GM21381 (cell line): Measurements from ENCODE around the gene CD8A.

Experiments
- ATAC-seq: cut with Tn5 transposase; IDR thresholded peaks from one replicate; pipeline ENCODE4 v1.9.1; 2021; ENCODE audit warnings: mild to moderate bottlenecking, moderate library complexity; ENCODE audit not compliant: unreplicated experiment

Gene CD8A

DNA sequence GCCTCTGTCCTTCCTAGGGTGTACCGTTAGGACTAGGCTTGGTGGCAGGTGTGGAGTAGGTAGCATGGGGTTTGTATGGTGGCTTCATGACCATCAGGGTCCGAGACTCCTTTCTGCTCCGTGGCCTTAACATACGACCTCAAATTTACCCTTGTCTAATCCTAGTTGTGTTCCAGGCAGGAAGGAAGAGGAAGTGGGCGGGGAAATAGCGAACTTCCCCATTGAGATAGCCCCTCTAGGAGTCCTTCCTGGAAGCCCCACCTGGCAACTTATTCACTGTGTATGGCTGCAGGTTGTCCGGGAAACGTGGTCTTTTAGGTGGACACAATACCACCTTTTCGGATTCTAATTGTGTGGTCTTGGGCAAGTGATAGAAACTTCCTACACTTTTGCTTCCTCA lies 9.3 kb downstream of the CD8A start:
- ATAC-seq = no peak

DNA sequence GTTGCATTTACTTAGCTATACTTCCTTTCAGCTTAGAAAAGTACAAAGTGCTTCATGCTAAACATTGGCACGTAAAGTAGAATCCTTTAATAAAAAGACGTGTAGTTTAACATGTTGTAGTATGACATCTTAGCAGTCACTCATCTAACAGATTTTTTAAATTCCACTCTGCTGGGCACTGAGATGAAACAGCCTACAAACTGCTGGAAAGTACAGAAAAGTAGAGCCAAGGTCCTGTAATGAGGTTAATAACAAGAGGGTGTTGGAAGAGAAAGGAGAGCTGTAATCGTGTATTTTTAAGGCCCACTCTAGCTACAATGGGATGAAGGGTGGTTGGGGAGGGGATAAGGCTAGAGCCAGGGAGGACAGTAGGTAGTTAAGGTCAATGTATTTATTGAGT lies 10.7 kb downstream of the CD8A start:
- no peak for ATAC-seq

DNA sequence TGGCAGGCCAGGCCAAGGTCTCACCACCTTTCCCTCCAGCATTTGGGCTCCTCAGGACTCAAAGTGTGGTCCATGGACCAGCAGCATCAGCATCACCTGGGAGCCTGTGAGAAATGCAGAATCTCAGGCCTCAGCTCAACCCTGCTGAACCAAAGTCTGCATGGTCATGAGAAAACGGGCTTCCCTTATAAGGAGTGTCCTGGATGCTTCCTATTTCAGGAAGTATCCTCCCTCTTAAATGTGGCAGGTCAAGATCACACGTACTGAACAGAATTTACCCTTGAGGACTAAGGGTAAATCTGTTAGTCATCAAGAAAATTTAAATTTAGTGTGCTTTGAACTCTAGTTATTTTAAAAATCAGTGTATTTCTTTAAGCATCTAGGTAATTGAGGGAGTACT lies 11.8 kb downstream of the CD8A start:
- ATAC-seq = no peak

DNA sequence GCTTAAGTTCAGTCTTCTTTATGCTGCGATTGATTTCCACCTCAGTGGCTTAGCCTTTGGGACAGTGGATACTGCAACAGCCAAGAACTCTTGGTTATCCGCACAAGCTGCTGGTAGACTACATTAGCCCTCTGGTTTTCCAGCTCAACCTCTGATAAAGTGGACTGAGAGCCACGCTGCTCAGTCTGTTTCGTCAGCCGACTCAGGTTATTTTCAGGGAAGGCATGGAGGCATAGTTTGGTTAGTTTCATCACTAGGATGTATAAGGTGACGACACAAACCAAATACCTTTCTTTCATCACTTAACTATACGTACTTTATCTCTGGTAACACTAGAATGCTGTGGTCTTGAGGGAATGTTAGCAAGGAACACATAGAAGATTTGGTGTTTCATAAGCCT lies 14.2 kb downstream of the CD8A start:
- ATAC-seq = no peak

DNA sequence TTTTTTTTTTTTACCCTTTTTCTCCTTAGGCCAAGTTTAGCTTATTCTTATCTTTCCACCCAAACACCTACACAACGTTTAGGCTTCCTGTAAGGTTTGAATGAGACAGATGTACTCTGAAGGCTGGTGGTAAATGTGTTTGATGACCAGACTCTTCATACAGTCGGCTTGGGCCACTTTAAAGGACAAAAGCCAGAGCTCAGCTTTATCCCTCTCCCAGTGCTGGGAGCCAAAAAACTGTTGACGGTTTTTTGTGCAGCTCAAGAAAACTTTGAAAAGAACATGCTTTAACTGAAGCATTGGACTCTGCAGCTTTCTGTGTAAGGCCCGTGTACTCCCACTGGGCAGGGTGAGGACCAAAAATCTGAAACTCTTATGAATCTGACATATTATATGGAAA lies 15.4 kb downstream of the CD8A start:
- no peak for ATAC-seq

DNA sequence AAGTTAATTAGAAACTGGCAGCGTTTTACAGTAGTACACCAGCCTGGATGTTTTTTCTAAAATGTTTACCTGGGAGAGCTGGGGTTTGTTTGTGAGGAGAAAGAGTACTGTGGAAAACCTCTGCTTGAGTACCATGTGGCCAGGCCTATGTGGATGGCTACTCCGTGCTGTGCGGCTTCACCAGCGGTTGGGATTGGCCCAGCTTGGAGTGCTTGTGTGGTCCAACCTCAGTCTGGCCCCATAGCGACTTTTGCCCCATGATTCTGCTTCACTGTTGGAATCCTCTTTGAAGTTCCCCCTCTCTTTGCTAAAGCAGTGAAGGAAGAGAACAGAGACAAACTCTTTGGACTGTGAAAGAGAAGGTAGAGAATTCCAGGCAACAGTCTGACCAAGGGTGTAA lies 15.9 kb downstream of the CD8A start:
- no peak for ATAC-seq

DNA sequence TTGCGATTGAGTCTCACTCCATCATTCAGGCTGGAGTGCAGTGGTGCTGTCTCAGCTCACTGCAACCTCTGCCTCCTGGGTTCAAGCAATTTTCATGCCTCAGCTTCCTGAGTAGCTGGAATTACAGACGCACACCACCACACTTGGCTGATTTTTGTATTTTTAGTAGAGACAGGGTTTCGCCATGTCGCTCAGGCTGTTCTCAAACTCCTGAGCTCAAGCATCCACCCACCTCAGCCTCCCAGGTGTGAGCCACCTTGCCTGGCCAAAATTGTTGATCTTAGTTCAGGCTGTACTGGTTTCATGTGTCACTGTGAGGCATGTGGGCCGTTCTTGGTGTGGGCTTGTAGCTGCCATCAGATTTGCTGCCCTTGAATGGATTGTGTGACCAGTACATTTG lies 18.1 kb downstream of the CD8A start:
- no peak for ATAC-seq

DNA sequence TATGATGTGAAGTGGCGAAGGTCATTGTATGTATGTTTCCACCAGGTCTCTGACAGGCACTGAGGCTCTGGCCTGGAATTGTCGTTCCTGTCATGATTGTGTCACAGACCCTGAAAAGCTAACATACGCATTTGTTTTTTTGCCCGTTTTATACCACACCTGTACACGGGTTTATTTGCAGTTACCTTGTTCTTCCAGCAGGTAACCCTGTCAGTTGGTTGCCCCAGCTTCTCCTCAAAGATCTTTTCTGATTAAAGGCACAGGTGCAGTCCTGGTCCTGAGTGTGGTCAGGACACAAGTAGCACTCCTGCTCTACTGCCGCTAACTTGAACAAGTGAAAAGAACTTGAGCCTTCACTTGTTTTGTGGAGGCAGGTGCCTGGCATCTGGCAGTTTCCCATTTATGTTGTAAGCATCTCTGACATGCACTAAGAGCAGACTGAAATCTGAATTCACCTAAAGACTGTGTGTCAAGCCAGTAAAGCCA lies 19.9 kb downstream of the CD8A start:
- no peak for ATAC-seq

DNA sequence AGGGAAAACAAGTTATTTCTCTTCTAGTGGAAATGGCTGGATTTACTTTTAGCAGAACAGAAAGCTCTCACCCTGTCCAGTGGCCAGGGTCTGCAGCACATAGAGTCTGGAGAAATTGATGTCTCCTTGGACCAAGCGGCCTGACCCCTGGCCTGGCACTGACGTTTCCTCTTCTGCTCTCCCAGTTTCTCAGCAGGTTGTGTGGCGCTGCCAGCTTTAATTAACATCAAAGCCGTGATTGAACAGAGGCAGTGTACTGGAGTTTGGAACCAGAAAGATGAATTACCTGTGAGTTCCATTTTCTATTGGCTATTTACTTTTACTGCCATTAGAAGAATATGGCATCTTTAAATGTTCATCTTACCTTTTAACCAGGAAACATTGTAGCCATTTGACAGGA lies 20.9 kb downstream of the CD8A start:
- no peak for ATAC-seq

DNA sequence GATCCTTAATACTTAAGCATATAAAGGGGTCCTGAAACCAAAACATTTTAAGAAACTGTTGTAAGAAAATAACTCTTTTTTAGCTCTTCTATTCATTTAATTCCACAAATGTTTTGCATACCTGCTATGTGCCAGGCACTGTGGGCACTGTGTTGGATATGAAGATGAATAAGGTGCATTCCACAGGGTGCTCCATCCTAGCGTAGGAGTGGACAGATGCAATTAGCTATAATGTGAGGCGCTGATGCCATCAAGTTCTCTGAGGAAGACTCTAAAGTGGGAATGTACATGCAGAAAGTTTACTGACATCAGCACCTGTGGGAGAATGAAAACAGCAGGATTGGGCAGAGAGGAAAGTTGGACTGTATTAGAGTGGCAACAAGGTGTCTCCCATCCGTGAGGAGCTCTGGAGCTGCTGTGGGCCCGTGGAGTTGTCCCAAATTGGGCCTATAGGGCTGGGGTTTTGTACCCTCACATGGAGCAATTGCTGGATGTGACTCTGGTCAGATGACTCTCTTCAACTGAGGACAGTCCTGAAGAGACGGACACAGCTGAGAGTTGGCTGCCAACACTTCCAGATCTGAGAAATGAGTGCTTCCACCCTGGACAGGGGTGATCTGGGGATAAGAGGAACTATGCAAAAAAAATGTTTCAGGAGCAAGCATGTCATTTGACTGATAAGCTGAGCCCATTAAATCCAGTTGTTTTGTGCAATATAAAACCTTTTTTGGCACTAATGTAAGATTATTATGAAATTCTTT lies 22.3 kb downstream of the CD8A start:
- no peak for ATAC-seq

DNA sequence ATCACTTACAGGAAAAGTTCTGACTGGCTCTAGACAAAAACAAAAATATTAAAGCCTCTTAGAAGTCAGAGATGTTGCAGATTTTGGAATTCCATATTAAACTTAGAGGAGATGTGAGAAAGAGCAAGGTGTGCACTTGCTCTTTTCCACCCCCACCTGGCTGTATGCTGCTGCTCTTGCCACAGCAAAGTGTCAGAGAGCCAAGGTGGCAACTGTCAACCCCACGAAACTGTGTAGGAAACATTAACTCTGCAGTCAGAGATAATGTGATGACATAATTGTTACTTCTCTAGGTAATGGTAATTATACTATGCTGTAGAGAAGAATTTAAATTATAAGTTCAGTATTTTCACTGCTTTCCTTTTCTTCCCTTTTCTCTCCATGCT lies 25.4 kb downstream of the CD8A start:
- ATAC-seq = no peak

DNA sequence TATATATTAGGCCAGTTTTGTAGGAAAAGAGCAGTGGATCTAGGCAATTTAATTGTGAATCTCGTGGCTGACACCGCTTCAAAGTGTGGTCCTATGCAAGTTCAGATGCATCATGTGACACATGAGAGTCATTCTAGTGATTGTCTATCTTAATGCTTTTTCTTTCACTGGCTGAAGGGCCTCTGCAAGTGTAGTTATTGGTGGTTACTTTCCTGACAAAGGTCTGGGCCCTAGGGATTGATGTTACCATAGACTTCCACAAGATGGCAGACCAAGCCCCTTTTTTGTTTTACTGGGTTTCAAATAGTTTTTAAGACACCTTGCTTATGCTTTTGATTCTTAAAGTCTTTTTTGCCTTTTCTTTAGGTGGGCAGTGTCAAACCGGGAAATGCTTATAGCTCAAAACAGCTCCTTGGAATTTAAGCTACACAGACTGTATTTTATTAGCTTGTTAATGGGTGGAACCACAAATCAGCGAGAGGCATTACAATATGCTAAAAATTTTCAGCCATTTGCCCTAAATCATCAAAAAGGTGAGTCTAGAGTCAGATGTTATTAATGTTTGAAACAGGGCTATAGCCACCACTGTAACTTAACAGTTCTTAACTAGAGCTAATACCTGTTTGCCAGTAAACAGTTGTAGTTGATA lies 25.9 kb downstream of the CD8A start:
- no peak for ATAC-seq

DNA sequence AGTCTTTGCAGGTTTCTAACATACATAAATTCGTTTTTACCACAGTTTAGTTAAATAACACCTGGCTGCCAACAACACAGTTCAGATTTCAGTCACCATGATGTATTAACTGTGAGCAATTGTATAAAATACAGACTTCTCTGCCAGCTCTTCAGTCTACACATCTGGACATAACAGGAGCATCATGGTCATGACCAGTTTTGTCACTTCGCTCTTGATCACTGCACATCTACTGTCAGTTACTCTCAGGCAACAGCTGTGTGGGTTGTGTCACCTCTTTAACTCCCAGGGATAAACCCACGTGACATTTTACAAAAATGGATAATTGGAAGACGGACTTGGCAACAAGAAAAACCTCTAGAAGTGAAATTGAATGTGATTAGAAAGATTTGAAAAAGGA lies 30.3 kb downstream of the CD8A start:
- ATAC-seq = no peak

DNA sequence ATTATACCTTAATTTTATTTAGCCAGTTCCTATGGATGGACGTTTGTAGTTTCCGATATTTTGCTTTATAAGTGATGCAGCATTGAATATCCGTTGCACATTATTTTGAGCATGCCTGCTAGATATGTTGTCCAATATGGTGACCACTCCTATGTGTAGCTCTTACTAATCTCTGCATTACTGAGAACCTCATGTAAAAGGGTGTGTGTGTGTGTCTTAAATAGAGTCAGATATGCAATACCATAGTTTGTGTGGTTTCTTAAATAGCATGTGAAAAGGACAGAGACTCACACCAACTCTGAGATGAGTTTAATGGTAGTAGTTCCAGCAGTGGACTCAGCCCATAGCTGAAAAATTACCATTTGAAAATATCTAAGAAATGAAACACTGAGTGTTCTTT lies 32.3 kb downstream of the CD8A start:
- ATAC-seq = no peak

DNA sequence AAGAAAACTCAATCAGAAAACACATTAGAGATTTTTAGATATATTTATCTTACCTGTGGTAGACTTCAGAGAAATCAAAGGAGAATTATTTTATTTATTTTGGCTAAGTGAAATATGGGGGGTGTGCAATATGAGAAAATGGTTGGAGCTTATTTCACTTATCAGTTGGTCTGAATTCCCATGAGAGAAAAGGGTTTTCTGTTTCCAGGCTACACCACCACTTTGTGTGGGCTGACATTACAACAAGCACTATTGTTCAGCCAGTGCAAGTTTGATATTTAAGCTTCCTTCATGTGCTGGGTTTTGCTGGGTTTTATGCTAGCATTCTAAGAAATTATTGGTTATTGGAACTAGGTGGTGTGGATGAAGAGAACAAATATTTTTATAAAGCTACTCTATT lies 37.1 kb downstream of the CD8A start:
- ATAC-seq = no peak

DNA sequence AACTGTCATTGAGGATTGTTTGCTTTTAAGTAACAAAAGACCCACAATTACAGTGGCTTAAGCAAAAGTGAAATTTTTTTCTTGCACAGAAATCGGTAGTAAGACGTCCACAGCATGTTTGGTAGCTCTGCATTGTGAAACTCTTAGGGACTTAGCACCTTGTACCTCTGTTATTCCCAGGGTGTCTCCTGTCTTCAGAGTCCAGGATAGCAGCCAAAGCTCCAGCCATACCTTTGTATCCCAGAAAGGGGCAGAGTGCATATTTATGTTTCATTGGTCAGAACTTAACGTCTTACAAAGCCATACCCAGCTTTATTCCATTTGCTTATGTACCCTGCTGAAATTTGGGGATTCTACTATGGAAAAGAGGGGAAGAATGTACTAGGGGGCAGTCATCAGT lies 37.8 kb downstream of the CD8A start:
- no peak for ATAC-seq

DNA sequence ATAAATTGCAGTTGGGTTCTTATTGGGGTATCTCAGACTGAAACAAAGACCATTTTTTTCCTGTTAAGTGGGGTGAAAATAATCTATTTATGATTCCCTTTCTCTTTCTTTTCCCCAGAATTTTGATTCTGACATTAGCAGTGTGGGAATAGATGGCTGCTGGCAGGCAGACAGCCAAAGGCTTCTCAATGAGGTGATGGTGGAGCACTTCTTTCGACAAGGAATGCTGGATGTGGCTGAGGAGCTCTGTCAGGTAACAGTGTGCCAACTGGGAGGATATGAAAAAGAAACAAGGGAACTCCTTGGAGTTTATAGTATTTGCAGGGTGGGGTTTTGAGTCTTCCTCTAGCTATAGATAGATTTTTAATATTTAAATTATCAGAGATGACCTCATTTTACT lies 38.9 kb downstream of the CD8A start:
- no peak for ATAC-seq

DNA sequence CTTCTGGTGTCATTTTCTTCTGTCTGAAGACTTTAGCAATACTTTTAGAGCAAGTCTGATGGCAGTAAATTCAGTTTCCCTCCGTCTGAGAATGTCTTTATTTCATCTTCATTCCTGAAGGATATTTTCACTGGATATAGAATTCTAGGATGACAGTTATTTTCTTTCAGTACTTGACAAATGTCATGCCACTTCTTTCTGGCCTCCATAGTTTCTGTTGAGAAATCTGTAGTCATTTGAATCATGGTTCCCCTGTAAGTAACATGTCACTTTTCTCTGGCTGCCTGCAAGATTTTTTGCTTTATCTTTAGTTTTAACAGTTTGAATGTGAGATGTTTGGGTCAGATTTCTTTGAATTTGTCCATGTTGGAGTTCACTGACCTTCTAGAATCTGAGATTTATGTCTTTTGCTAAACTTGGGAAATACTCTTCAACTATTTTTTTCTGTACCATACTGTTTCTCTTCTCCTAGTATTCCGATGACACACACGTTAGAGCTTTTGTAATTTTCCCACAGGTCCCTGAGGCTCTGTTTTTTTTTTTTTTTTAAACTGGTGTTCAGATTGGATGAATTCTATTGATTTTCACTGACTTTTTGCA lies 40.4 kb downstream of the CD8A start:
- no peak for ATAC-seq

DNA sequence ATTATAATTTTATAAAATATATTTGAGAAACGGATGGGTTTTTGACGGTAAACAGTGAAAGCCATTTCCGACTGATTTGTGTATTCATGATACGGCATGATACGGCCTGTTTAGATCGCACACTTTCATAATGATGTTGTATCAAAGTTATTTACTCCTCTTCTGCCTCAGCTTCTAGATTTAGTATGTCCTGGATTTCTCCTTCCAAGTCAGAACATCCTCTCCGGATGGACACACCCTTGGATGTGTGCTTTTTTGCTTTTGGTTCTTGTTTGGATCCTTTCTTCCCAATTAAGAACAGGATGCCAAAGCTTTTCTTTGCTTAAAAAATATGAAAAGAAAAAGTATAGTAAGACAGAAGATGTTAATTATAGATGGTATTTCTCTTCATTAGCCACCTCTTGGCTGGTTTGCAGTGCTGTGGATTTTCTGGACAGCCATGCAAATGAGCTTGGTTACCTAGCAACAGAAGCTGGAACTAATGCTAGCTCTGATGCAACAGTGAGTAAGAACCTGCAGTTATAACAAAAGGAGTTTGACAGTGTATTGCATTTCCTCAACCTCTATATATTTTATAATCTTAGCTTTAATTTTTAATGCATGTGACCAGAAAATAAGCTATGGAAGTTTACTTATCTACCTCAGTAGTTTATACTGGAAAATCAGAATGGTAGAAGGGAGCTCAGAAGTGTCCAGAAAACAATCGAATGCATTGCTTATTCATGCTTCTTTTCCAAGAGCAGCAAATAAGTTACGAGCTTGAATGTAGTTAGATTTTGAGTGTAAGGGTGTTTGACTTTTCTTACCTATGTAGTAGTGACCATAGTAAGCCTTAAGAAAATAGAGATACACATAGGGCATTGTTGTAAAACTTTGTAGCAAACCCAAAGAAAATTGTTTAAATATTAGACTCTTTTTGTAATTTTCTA lies 42.7 kb downstream of the CD8A start:
- ATAC-seq = no peak

DNA sequence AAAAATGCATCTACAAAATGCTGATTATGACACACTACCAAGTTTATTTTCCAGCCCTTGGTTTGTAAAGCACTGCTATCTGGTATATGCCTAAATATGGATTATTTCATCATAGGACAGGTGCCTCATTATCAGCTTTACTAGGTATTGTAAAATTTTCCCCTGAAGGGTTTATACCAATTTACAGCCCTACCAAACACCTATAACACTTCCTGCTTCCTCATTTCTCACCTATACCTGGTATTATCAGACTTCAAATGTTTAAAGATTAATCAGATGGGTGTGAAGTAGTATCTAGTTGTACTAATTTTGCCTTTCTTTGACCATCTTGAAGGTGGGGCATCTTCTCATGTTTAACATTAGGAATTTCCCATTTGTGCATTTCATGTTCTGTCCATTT lies 43.8 kb downstream of the CD8A start:
- ATAC-seq = no peak

DNA sequence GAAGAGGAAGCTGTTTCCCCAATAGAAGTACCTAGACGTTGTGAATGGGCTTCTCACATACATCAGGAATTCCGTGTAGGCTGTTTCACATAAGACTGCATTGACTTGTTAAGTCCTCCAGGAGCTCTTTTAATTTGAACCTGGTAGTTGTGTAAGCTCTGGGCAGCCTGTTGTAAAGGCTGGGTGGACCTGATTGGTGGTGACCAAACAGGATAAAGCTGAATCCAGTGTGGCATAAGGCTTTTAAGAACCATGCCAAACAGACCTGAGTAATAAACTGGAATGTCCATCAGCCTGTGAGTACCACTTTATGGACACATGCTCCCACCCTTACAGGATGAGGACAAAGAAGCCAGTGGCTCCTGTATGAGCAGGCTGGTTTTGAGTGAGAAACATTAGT lies 46.6 kb downstream of the CD8A start:
- ATAC-seq = no peak
